GM23338 (cell line): ENCODE measurements around the gene MRC2. TPM values are rescaled to one million over a fixed set of nuclear protein-coding genes. Genes with fewer than 3 reads are reported as not detected.

Source experiments
- ETS1 ChIP-seq: IDR thresholded peaks from 2 replicates; pipeline ENCODE4 v1.6.1; 2016; ENCODE audit warnings: antibody characterized with exemption
- EZH2phosphoT487 ChIP-seq: fragments of 200-600 bp; sonication (generic); IDR thresholded peaks from one replicate; pipeline ENCODE4 v1.8.1; 2018; ENCODE audit warnings: antibody characterized with exemption; ENCODE audit not compliant: unreplicated experiment
- NANOG ChIP-seq: IDR thresholded peaks from 2 replicates; pipeline ENCODE4 v1.6.1; 2016; ENCODE audit warnings: antibody characterized with exemption, borderline replicate concordance
- POLR2AphosphoS5 ChIP-seq: IDR thresholded peaks from 2 replicates; pipeline ENCODE4 v1.6.1; 2016; ENCODE audit warnings: antibody characterized with exemption, low read depth
- REST ChIP-seq: IDR thresholded peaks from one replicate; pipeline ENCODE4 v1.6.1; 2018; ENCODE audit warnings: antibody characterized with exemption; ENCODE audit not compliant: unreplicated experiment
- ZNF114 ChIP-seq: fragments of 250-450 bp; sonication (Bioruptor Pico); IDR thresholded peaks from 2 replicates; pipeline ENCODE4 v1.5.0; 2020; ENCODE audit warnings: mild to moderate bottlenecking, moderate library complexity
- ZNF462 ChIP-seq: fragments of 250-450 bp; sonication (Bioruptor Pico); IDR thresholded peaks from 2 replicates; pipeline ENCODE4 v1.5.0; 2020; ENCODE audit warnings: mild to moderate bottlenecking, moderate library complexity
- polyA plus RNA-seq: library from polyadenylated mRNA; unstranded; fragments of >200 nt; fragmentation: Nextera tagmentation; extraction: Ambion mirVana; gene quantifications from 2 replicates; pipeline ENCODE4 v1.2.1, GENCODE V29; 2016
- total RNA-seq: library from RNA; depleted of rRNA; stranded (reverse); fragments of >200 nt; shearing (Covaris generic); gene quantifications from 2 replicates; pipeline ENCODE4 v1.2.3, GENCODE V29; 2014

MRC2 gene
- total and polyA plus RNA-seq, 2 experiments from 2014 or later: 8.0 to 38.6 TPM

GRCh38 chr17:62611292-62611691 is 16.2 kb upstream of the MRC2 start (continued):
- no peak for TF ChIP-seq ZNF462
- TF ChIP-seq ZNF114 (CRISPR knock-in tag): no peak
- no peak for TF ChIP-seq REST
- no peak for TF ChIP-seq EZH2phosphoT487
- TF ChIP-seq POLR2AphosphoS5: no peak
- TF ChIP-seq NANOG: no peak
- no peak for TF ChIP-seq ETS1
